ENCODE measurements around the gene NIPSNAP2. TPM values are rescaled to one million over a fixed set of nuclear protein-coding genes. Genes with fewer than 3 reads are reported as not detected.

Gene NIPSNAP2
- polyA plus RNA-seq, 1 of the 3 experiments (the other 2 are of a cell fraction), result 57.5 TPM

- no peak for TF ChIP-seq USF2 (IDR thresholded peaks at IDR 0.05; ENCODE audit: borderline replicate concordance, low read depth, low read length)
- TF ChIP-seq RXRA (IDR thresholded peaks at IDR 0.05; ENCODE audit: borderline replicate concordance, low read depth), result no peak
- TF ChIP-seq GABPA (IDR thresholded peaks at IDR 0.05; ENCODE audit: low read depth), result no peak
- TF ChIP-seq USF1 (IDR thresholded peaks at IDR 0.05; ENCODE audit: borderline replicate concordance, low read depth), result no peak
- TF ChIP-seq TCF12 (IDR thresholded peaks at IDR 0.05), result peak; percentile 96
- TF ChIP-seq NFIC (IDR thresholded peaks at IDR 0.05; ENCODE audit: borderline replicate concordance), result peak; percentile 34; the same call in 1 of the 2 replicates
- TF ChIP-seq MXI1 (IDR thresholded peaks at IDR 0.05; ENCODE audit: low read depth, low read length), result no peak
Measured at GRCh38 chr7:55965805-55966421, 1.5 kb downstream of the NIPSNAP2 start (continued).

GRCh38 chr7:55966851-55967250 lies 2.5 kb downstream of the NIPSNAP2 start:
- Histone ChIP-seq H3K4me2 (peak overlapping the region; percentile 3; the same call in 1 of the 2 replicates), H3K27me3 (ENCODE audit: insufficient read depth) (no peaks in the 10 kb centered on the region), H3K79me2 (ENCODE audit: insufficient read depth) (peaks cover 73% of the 10 kb centered on the region), H3K27ac (ENCODE audit: low read depth in 2 of 2, low read length in 1 of 2) (no peak overlapping the region; a peak in 1 of 4 replicates), H3K4me1 (ENCODE audit: control insufficient read depth in 1 of 2, insufficient read depth in 2 of 2, low read depth in 1 of 2, low read length in 1 of 2) (peaks cover 6% of the 10 kb centered on the region in 2 experiments; a peak in 2 of 4 replicates), H3K36me3 (replicated peaks in 1 of 2; ENCODE audit: control insufficient read depth in 1 of 2, insufficient read depth in 2 of 2, low read length in 1 of 2) (peaks cover 0 to 20% of the 10 kb centered on the region in 2 experiments), H3K9me2 (no peaks in the 10 kb centered on the region), H3F3A (replicated peaks; ENCODE audit: insufficient read depth) (peaks cover 27% of the 10 kb centered on the region), H3K9me3 (no peaks in the 10 kb centered on the region), H2AFZ (ENCODE audit: low read depth) (no peak overlapping the region), H4K20me1 (ENCODE audit: insufficient read depth) (peaks cover 26% of the 10 kb centered on the region), H3K4me3 (ENCODE audit: low read depth in 2 of 2, low read length in 1 of 2) (no peak overlapping the region), H3K9ac (no peak overlapping the region)
- no peak for DNase-seq
- 83% methylated on average over 6 of the region's 6 CpGs for WGBS (ENCODE audit: low lambda C conversion rate)
- TF ChIP-seq RXRA (IDR thresholded peaks at IDR 0.05; ENCODE audit: borderline replicate concordance, low read depth) (no peak), ELF1 (IDR thresholded peaks at IDR 0.05) (no peak), EZH2phosphoT487 (IDR thresholded peaks at IDR 0.05; ENCODE audit: borderline replicate concordance, low read depth) (no peak), MEF2A (IDR thresholded peaks at IDR 0.05; ENCODE audit: borderline replicate concordance, low read depth) (no peak), CTCF (IDR thresholded peaks at IDR 0.05) (no peak), SIN3A (IDR thresholded peaks at IDR 0.05; ENCODE audit: borderline replicate concordance, low read depth, low read length) (no peak), RAD21 (IDR thresholded peaks at IDR 0.05; ENCODE audit: low read length) (no peak), RFX5 (IDR thresholded peaks at IDR 0.05; ENCODE audit: low read length) (no peak), NFIC (IDR thresholded peaks at IDR 0.05; ENCODE audit: borderline replicate concordance) (no peak), ZBTB33 (IDR thresholded peaks at IDR 0.05; ENCODE audit: borderline replicate concordance, low read depth) (no peak), NRF1 (IDR thresholded peaks at IDR 0.05; ENCODE audit: low read depth, low read length) (no peak), TCF12 (IDR thresholded peaks at IDR 0.05) (no peak), POLR2AphosphoS5 (IDR thresholded peaks at IDR 0.05; ENCODE audit: low read depth, low read length) (no peak), MXI1 (IDR thresholded peaks at IDR 0.05; ENCODE audit: low read depth, low read length) (no peak), JUND (IDR thresholded peaks at IDR 0.05) (no peak)
- ChIA-PET CTCF (interaction anchor here (0.9 to 4.0 kb wide), 4 partner anchors 10 to 1193 kb away, joined by 3 to 50 read pairs (median 7); no protein-coding TSS in a partner anchor), POLR2A (interaction anchor here (1.0 kb wide), 1 partner anchor 10 kb away, joined by 3 read pairs; no protein-coding TSS in a partner anchor)
